HEK293 (cell line): ENCODE results near the gene GNB5.

Experiments
- GLI2 ChIP-seq: fragments of 450-650 bp; formaldehyde crosslinking; IDR thresholded peaks from 2 replicates; pipeline ENCODE4; 2017; ENCODE audit warnings: missing biosample characterization, missing genetic modification characterization, low read depth, borderline replicate concordance
- SALL2 ChIP-seq: fragments of 450-650 bp; formaldehyde crosslinking; IDR thresholded peaks from 2 replicates; pipeline ENCODE4 v1.5.0; 2017; ENCODE audit warnings: missing biosample characterization, mild to moderate bottlenecking, missing genetic modification characterization, borderline replicate concordance
- ZBTB49 ChIP-seq: fragments of 450-650 bp; formaldehyde crosslinking; IDR thresholded peaks from 2 replicates; pipeline ENCODE4 v1.5.1; 2016; ENCODE audit warnings: missing biosample characterization, missing genetic modification characterization, low read depth

- TF ChIP-seq ZBTB49 (tag by site-specific recombination) (no peak), GLI2 (tag by site-specific recombination) (no peak), SALL2 (tag by site-specific recombination) (no peak)
Measured at GRCh38 chr15:52078876-52079700, 112.1 kb downstream of the GNB5 start.
